Breast epithelium (tissue), 3 donors: Measurements from ENCODE around the gene YPEL1.

Experiments
- CTCF ChIP-seq, 3 donors: fragments of 450-650 bp; IDR thresholded peaks; one replicate each; pipeline ENCODE4 v1.5.1; 2016 to 2017; ENCODE audit warnings: antibody characterized with exemption in 3 of 3, mild to moderate bottlenecking in 3 of 3, moderate library complexity in 3 of 3
- POLR2AphosphoS5 ChIP-seq, 3 donors: sonication (generic); formaldehyde crosslinking; IDR thresholded peaks; one replicate each; pipeline ENCODE4 v1.6.1; 2017; ENCODE audit warnings: antibody characterized with exemption in 3 of 3

DNA sequence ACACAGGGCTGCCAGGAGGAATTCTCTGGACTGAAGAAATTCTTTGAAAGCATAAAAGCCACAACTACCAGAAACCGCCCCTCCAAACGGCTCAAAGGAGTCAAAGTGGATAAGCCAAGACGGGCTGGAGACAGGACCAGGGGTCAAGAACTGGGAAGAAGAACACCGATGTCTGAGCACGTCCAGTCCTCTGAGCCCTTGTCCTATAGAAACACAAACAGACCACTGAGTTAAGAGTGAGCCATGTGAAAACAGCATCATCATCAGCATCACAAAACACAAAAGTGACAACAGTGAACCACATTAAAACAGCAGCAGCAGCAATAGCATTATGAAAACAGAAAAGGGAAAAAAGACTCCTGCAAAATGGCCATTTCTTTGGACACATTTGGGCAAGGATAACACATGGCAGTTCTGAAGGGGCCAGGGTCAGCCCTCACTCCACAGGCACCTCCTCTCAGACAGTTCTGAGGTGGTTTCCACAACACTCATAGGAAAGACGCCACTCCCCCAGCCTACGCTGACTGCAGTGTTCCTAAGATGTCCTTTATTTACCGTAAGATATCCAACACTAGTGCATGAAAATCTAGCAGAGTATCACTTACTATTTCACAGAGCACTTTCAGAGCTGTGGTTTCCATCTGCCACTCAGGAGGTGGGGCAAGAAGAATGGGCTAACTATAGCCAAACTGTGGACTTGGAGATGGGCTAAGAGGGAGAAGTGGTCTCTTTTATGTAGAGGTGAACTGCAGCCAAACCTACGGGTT lies 28.6 kb upstream of the YPEL1 start:
- no peak for TF ChIP-seq CTCF (IDR thresholded peaks at IDR 0.05)
- TF ChIP-seq POLR2AphosphoS5 (IDR thresholded peaks at IDR 0.05) = no peak
